ENCODE results near the gene NOC2L.

Gene NOC2L

GRCh38 chr1:911875-912739, 46.9 kb downstream of the NOC2L start:
- no peak for DNase-seq (ENCODE audit: extremely low read depth, low read depth)
- TF ChIP-seq CTCF (IDR thresholded peaks at IDR 0.05; ENCODE audit: low read depth, low read length) = no peak

- no peak for DNase-seq (ENCODE audit: extremely low read depth, low read depth)
- TF ChIP-seq CTCF (IDR thresholded peaks at IDR 0.05; ENCODE audit: low read depth, low read length) = no peak
These were observed 48.0 kb downstream of the NOC2L start for GRCh38 chr1:910881-911721.

- no peak for DNase-seq (ENCODE audit: extremely low read depth, low read depth)
- TF ChIP-seq CTCF (IDR thresholded peaks at IDR 0.05; ENCODE audit: low read depth, low read length) = no peak
These were observed 48.7 kb downstream of the NOC2L start for GRCh38 chr1:910311-910880.

- DNase-seq (ENCODE audit: extremely low read depth, low read depth) = no peak
- no peak for TF ChIP-seq CTCF (IDR thresholded peaks at IDR 0.05; ENCODE audit: low read depth, low read length)
These were observed 49.2 kb downstream of the NOC2L start for GRCh38 chr1:909861-910310.

GRCh38 chr1:908661-909060, 50.4 kb downstream of the NOC2L start:
- no peak for TF ChIP-seq CTCF (IDR thresholded peaks at IDR 0.05; ENCODE audit: low read depth, low read length)
- DNase-seq (ENCODE audit: extremely low read depth, low read depth) = no peak

- TF ChIP-seq CTCF (IDR thresholded peaks at IDR 0.05; ENCODE audit: low read depth, low read length) = no peak
- DNase-seq (ENCODE audit: extremely low read depth, low read depth) = no peak
These were observed 51.2 kb downstream of the NOC2L start for GRCh38 chr1:907611-908451.

All from AG09319 (cell line).